HEK293 (cell line): ENCODE measurements around the gene SPEG.

Experiments used
- CTCF ChIA-PET: fragments of 350-600 bp; formaldehyde crosslinking; extraction: SDS; loops from one replicate; lab custom pipeline; 2021; ENCODE audit warnings: antibody characterized with exemption; lab: Yijun Ruan, JAX
- POLR2A ChIA-PET: fragments of 300-600 bp; formaldehyde crosslinking; extraction: SDS; loops from one replicate; lab custom pipeline; 2020; ENCODE audit warnings: antibody characterized with exemption, inconsistent platforms; lab: Yijun Ruan, JAX
- H3K27ac ChIP-seq: fragments of 200-500 bp; sonication (Bioruptor generic); 2 replicates; pipeline ENCODE4 v1.5.1; 2014; ENCODE audit warnings: low read depth, low read length, control low read depth, inconsistent platforms; ENCODE audit errors: extremely low read depth
- H3K36me3 ChIP-seq, 2 experiments: fragments of 200-500 bp in 1 of 2; sonication (Bioruptor generic) in 1 of 2; 1 replicate in 1 of 2; 2 replicates in 1 of 2; pipeline ENCODE4 v1.5.1; 2014 to 2017; ENCODE audit warnings: inconsistent platforms in 2 of 2, low read length in 2 of 2; ENCODE audit not compliant: control insufficient read depth in 2 of 2, insufficient read depth in 1 of 2
- H3K4me1 ChIP-seq: fragments of 200-500 bp; sonication (Bioruptor generic); 2 replicates; pipeline ENCODE4 v1.5.1; 2014; ENCODE audit warnings: mild to moderate bottlenecking, low read length, inconsistent platforms; ENCODE audit not compliant: control insufficient read depth, insufficient read depth
- H3K4me3 ChIP-seq: 2 replicates; pipeline ENCODE4 v1.5.1; 2011; ENCODE audit warnings: low read depth, mild to moderate bottlenecking, control low read depth, low read length, moderate library complexity
- H3K9me3 ChIP-seq: fragments of 200-500 bp; sonication (Bioruptor generic); 2 replicates; pipeline ENCODE4 v1.5.1; 2014; ENCODE audit warnings: low read depth, low read length, inconsistent platforms; ENCODE audit not compliant: control insufficient read depth, insufficient read depth
- HOXC10 ChIP-seq: sonication (generic); formaldehyde crosslinking; IDR thresholded peaks from 2 replicates; pipeline ENCODE4 v1.8.1; 2023; ENCODE audit warnings: mild to moderate bottlenecking, missing genetic modification reagents
- KLF10 ChIP-seq: fragments of 450-650 bp; IDR thresholded peaks from 2 replicates; pipeline ENCODE4 v1.5.1; 2018; ENCODE audit warnings: missing biosample characterization, mild to moderate bottlenecking, missing genetic modification characterization
- PATZ1 ChIP-seq: fragments of 450-650 bp; formaldehyde crosslinking; IDR thresholded peaks from 2 replicates; pipeline ENCODE4 v1.5.1; 2016; ENCODE audit warnings: missing biosample characterization, missing genetic modification characterization
- PRDM4 ChIP-seq: fragments of 450-650 bp; formaldehyde crosslinking; IDR thresholded peaks from 2 replicates; pipeline ENCODE4 v1.5.1; 2017; ENCODE audit warnings: missing biosample characterization, missing genetic modification characterization
- ZBTB7A ChIP-seq: fragments of 450-650 bp; formaldehyde crosslinking; IDR thresholded peaks from 2 replicates; pipeline ENCODE4 v1.5.1; 2016; ENCODE audit warnings: low read depth, missing biosample characterization, missing genetic modification characterization
- ZNF16 ChIP-seq: fragments of 450-650 bp; formaldehyde crosslinking; IDR thresholded peaks from 2 replicates; pipeline ENCODE4 v1.5.1; 2016; ENCODE audit warnings: low read depth, missing biosample characterization, missing genetic modification characterization
- ZNF169 ChIP-seq: fragments of 450-650 bp; formaldehyde crosslinking; IDR thresholded peaks from 2 replicates; pipeline ENCODE4 v1.5.1; 2016; ENCODE audit warnings: missing biosample characterization, missing genetic modification characterization
- ZNF391 ChIP-seq: fragments of 450-650 bp; formaldehyde crosslinking; IDR thresholded peaks from 2 replicates; pipeline ENCODE4 v1.5.1; 2016; ENCODE audit warnings: low read depth, missing biosample characterization, missing genetic modification characterization, borderline replicate concordance
- ZNF449 ChIP-seq: fragments of 450-650 bp; formaldehyde crosslinking; IDR thresholded peaks from 2 replicates; pipeline ENCODE4 v1.5.1; 2017; ENCODE audit warnings: missing biosample characterization, mild to moderate bottlenecking, missing genetic modification characterization, moderate library complexity
- ZNF580 ChIP-seq: fragments of 450-650 bp; formaldehyde crosslinking; IDR thresholded peaks from 2 replicates; pipeline ENCODE4 v1.5.1; 2016; ENCODE audit warnings: missing biosample characterization, missing genetic modification characterization
- ZNF623 ChIP-seq: fragments of 450-650 bp; formaldehyde crosslinking; IDR thresholded peaks from 2 replicates; pipeline ENCODE4 v1.5.1; 2016; ENCODE audit warnings: missing biosample characterization, missing genetic modification characterization
- ZNF654 ChIP-seq: fragments of 450-650 bp; formaldehyde crosslinking; IDR thresholded peaks from 2 replicates; pipeline ENCODE4 v1.5.1; 2016; ENCODE audit warnings: low read depth, missing biosample characterization, missing genetic modification characterization
- ZSCAN30 ChIP-seq: fragments of 450-650 bp; IDR thresholded peaks from 2 replicates; pipeline ENCODE4 v1.5.1; 2018; ENCODE audit warnings: missing biosample characterization, mild to moderate bottlenecking, missing genetic modification characterization, moderate library complexity
- TF ChIP-seq, protein P1 (sequence below): fragments of 450-650 bp; formaldehyde crosslinking; IDR thresholded peaks from 2 replicates; pipeline ENCODE4 v1.5.1; 2016; ENCODE audit warnings: missing biosample characterization, missing genetic modification characterization
- TF ChIP-seq, protein P2 (sequence below): fragments of 450-650 bp; formaldehyde crosslinking; IDR thresholded peaks from 2 replicates; pipeline ENCODE4 v1.5.1; 2016; ENCODE audit warnings: missing biosample characterization, missing genetic modification characterization
- TF ChIP-seq, protein P3 (sequence below): fragments of 450-650 bp; formaldehyde crosslinking; IDR thresholded peaks from 2 replicates; pipeline ENCODE4 v1.5.1; 2016; ENCODE audit warnings: missing biosample characterization, missing genetic modification characterization

SPEG gene

DNA sequence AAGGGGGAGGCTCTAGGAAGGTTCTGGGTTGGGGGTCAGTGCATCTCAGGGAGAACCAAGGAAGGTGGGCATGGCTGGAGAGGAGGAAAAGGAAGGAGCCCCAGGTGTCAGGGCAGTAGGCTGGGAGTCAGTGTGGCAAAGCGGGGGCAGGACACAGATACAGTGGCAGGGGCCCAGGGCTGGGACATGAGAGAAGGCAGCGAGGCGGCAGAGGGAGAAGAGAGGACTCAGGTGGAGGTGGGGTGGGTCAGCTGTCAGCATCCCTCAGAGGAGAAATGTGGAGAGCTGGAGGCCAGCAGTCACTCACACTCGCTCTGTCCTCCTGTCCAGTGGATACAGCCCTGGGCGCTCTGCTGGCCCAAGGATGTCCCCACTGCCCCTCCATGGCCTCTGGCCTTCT, 58.4 kb downstream of the SPEG start:
- TF ChIP-seq ZNF169 (tag by site-specific recombination), result no peak
- H3K4me3 ChIP-seq, result no peak overlapping the region
- H3K4me1 ChIP-seq, result peaks cover 3% of the 10 kb centered on the region; the same call in 1 of the 2 replicates
- ChIA-PET CTCF (interaction anchor here (1.1 to 11.4 kb wide), 6 partner anchors 13 to 91 kb away, joined by 3 to 252 read pairs (median 79); partner anchors contain the start of gene ASIC4), POLR2A (interaction anchor here (0.6 kb wide), 1 partner anchor 35 kb away, joined by 6 read pairs; no protein-coding TSS in a partner anchor)
- no peaks in the 10 kb centered on the region for H3K36me3 ChIP-seq
- no peak overlapping the region for H3K27ac ChIP-seq
- no peaks in the 10 kb centered on the region for H3K9me3 ChIP-seq

GRCh38 chr2:219494952-219495530, 60.4 kb downstream of the SPEG start:
- CTCF ChIA-PET, result interaction anchor here (0.6 to 11.4 kb wide), 35 partner anchors 9 to 493 kb away, joined by 3 to 252 read pairs (median 4); partner anchors contain the start of genes ASIC4 and DNPEP
- Histone ChIP-seq H3K4me3 (no peak overlapping the region), H3K9me3 (no peaks in the 10 kb centered on the region), H3K36me3 (no peaks in the 10 kb centered on the region), H3K27ac (no peak overlapping the region), H3K4me1 (peaks cover 4% of the 10 kb centered on the region; the same call in 1 of the 2 replicates)
- POLR2A ChIA-PET, result interaction anchor here (0.6 to 1.5 kb wide), 3 partner anchors 9 to 47 kb away, joined by 3 to 7 read pairs (median 6); no protein-coding TSS in a partner anchor
- TF ChIP-seq, protein P1, sequence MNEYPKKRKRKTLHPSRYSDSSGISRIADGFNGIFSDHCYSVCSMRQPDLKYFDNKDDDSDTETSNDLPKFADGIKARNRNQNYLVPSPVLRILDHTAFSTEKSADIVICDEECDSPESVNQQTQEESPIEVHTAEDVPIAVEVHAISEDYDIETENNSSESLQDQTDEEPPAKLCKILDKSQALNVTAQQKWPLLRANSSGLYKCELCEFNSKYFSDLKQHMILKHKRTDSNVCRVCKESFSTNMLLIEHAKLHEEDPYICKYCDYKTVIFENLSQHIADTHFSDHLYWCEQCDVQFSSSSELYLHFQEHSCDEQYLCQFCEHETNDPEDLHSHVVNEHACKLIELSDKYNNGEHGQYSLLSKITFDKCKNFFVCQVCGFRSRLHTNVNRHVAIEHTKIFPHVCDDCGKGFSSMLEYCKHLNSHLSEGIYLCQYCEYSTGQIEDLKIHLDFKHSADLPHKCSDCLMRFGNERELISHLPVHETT (tag by site-specific recombination), result no peak
- TF ChIP-seq, protein P2, sequence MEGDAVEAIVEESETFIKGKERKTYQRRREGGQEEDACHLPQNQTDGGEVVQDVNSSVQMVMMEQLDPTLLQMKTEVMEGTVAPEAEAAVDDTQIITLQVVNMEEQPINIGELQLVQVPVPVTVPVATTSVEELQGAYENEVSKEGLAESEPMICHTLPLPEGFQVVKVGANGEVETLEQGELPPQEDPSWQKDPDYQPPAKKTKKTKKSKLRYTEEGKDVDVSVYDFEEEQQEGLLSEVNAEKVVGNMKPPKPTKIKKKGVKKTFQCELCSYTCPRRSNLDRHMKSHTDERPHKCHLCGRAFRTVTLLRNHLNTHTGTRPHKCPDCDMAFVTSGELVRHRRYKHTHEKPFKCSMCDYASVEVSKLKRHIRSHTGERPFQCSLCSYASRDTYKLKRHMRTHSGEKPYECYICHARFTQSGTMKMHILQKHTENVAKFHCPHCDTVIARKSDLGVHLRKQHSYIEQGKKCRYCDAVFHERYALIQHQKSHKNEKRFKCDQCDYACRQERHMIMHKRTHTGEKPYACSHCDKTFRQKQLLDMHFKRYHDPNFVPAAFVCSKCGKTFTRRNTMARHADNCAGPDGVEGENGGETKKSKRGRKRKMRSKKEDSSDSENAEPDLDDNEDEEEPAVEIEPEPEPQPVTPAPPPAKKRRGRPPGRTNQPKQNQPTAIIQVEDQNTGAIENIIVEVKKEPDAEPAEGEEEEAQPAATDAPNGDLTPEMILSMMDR (tag by site-specific recombination), result peak; percentile 71; the same call in 1 of the 2 replicates
- peak; percentile 39; the same call in 1 of the 2 replicates for TF ChIP-seq PATZ1

DNA sequence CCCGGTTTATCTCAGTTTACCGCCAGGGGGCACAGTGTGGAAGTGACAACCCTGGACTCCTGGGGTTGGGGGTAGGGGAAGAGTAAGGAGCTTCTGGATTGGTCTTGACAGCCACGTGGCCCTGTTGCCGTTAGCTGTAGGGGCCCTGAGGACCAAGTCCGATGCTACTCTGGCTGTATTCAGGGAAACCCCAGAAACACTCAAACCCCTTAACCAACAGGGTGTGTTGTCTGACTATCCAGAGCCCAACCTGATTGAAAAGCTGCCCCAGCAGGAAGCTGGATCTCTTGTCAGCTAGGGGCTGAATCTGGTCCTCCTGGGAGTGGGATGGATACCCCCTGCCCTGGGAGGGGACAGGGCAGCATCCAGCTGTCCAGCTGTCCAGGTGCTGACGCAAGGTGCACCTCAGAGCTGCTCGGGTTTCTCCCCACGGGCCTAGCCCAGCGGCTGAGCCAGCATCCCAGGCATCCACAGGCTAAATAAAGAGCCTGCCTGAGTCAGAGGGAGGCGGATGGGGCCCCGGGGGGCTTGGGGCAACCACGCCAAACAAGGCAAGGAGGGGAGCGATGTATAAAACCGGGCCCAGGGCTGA, 61.0 kb downstream of the SPEG start:
- CTCF ChIA-PET, result interaction anchor here (0.6 to 11.4 kb wide), 31 partner anchors 9 to 1314 kb away, joined by 3 to 252 read pairs (median 4); partner anchors contain the start of genes ASIC4 and DNPEP
- POLR2A ChIA-PET, result interaction anchor here (0.6 to 1.5 kb wide), 3 partner anchors 10 to 46 kb away, joined by 3 to 7 read pairs (median 6); no protein-coding TSS in a partner anchor
- H3K36me3 ChIP-seq, result no peaks in the 10 kb centered on the region
- TF ChIP-seq ZBTB7A (tag by site-specific recombination), result no peak
- TF ChIP-seq ZNF654 (tag by site-specific recombination), result 0 out of 2 replicates have a peak, but pooled peaks have one; percentile 12
- TF ChIP-seq ZSCAN30 (tag by site-specific recombination), result no peak
- TF ChIP-seq HOXC10, result no peak
- TF ChIP-seq, protein P3, sequence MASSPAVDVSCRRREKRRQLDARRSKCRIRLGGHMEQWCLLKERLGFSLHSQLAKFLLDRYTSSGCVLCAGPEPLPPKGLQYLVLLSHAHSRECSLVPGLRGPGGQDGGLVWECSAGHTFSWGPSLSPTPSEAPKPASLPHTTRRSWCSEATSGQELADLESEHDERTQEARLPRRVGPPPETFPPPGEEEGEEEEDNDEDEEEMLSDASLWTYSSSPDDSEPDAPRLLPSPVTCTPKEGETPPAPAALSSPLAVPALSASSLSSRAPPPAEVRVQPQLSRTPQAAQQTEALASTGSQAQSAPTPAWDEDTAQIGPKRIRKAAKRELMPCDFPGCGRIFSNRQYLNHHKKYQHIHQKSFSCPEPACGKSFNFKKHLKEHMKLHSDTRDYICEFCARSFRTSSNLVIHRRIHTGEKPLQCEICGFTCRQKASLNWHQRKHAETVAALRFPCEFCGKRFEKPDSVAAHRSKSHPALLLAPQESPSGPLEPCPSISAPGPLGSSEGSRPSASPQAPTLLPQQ (tag by site-specific recombination), result no peak
- TF ChIP-seq ZNF449, result peak; percentile 29; the same call in 1 of the 2 replicates
- TF ChIP-seq ZNF391 (tag by site-specific recombination), result no peak
- TF ChIP-seq ZNF580, result peak; percentile 71
- TF ChIP-seq ZNF623 (tag by site-specific recombination), result no peak
- TF ChIP-seq ZNF16, result no peak
- TF ChIP-seq KLF10 (tag by site-specific recombination), result no peak
- peak; percentile 50; the same call in 1 of the 2 replicates for TF ChIP-seq PRDM4 (tag by site-specific recombination)

More for the DNA sequence above, 61.0 kb downstream of the SPEG start:
- H3K9me3 ChIP-seq, result no peaks in the 10 kb centered on the region
- H3K27ac ChIP-seq, result no peak overlapping the region
- H3K4me1 ChIP-seq, result peaks cover 8% of the 10 kb centered on the region; the same call in 1 of the 2 replicates
- H3K4me3 ChIP-seq, result no peak overlapping the region
